NCI-H1417 (cell line): ENCODE results near the gene RFFL.
"Not testable (repeated sequence)": the region's sequence is repeated elsewhere in the genome, so short reads cannot be mapped to it uniquely, and the experiment has no call there.

Experiments used
- DNase-seq, 3 experiments: peaks; one replicate each; lab custom pipeline; 2025; lab: John Stamatoyannopoulos, UW

Gene RFFL

DNA sequence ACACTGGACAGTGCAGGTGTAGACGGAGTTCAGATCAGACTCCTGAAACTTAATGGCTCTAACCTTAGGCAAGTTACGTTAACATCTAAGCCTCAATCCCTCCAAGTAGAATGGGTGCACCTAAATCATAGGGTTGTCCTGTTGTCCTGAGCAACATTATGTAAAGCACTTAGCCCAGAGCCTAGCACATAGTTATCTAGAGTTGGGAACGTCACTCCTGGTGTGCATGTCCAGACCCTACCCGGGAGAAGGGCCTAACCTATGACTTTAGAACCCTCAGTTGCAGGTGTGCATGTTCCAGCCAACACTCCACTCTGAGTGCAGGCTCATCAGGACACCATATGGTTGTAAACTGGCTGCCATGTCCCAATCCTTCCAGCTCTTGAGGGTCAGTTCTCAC is 57.2 kb downstream of the RFFL start:
- DNase-seq, result no peak

DNA sequence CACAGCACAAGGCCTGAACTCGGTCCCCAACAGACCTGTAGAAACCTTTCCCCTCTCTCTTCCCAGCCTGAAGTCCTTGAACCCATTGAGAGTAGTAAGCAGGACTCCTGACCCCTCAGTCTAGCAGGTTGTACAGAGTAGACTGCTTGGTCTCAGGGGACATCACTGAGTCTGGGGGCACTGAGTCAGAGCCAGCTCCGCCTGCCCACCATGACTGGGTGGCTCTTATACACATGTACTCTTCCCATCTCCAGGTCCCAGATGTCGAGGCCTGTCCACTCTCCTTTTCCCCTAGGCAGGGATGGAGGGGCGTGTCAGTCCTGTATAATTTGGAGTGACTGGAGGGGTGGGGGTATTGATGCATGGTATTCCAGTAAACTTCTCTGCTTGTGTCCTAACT is 59.7 kb downstream of the RFFL start:
- DNase-seq, result no peak

DNA sequence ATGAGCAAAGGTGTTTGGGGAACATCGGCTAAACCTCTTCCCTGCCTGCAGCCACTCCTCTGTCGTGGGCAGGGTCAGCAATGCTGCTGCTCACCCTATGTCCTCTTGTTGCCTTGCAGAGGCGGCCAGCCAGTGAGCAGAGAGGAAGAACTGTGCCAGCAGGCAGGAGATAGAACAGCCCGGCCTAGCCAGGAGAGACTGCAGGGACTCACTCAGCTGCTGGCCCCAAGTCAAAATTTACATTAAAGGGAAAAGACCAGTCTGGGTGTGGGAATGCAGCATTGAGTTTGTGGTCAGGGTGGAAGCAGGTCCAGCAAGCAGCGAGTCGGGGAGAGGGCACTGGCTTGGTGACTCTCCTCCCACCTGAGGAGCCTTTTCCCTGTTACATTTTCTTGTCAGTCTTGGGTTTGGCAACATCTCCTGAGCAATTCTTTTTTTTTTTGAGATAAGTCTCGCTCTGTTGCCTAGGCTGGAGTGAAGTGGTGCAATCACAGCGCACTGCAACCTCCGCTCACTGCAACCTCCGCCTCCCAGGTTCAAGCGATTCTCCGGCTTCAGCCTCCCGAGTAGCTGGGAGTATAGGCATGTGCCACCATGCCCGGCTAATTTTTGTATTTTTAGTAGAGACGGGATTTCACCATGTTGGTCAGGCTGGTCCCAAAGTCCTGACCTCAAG is 60.5 kb downstream of the RFFL start:
- no peak for DNase-seq

- DNase-seq, result no peak
Observed at GRCh38 chr17:35001549-35001948, 62.0 kb downstream of the RFFL start.

- DNase-seq, result not testable (repeated sequence)
Observed at GRCh38 chr17:35000965-35001364, 62.5 kb downstream of the RFFL start.

GRCh38 chr17:34999456-34999855 is 64.1 kb downstream of the RFFL start:
- no peak for DNase-seq

- DNase-seq, result peak; percentile 4 to 65 (median 27)
Observed at GRCh38 chr17:34998205-34998604, 65.3 kb downstream of the RFFL start.

GRCh38 chr17:34997355-34997862 is 66.1 kb downstream of the RFFL start:
- no peak for DNase-seq

DNA sequence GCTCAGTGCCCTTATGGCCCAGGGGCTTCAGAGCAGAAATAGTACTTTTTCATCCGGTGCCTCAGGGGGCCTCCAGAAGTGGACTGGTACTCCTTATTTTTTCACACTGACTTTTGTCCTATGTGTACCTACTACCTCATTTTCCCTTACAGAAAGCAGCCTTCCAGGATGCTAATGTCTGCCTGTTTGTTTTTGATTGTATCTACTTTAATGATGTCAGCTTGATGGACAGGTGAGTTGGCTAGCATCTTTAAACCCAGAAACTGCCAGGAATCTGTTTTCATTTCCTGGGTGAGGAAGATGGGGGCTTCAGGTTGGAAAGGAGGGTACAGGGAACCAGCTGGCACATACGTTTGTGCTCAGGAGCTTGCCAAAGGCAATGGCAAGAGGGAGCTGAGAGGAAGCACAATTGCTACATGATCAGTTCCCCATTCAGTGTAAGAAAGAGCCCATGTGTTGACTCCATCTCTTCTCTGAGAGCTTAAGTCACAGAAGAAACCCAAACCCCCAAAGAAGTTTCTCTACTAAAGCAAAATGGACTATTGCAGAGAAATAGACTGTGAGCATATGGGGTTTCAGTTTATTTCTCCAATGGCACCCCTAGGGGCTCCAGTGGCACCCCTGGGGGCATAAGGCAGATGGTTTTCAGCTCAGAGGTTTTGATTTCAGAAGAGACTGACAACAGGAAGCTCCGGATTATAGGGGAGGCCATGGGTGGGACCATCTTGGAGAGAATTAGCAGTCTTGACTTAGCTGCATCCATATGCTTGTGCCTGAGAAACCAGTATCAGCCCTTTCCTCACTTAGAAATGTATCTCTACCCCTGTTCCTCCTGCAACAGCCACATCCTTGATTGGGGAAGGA is 66.9 kb downstream of the RFFL start:
- no peak for DNase-seq

- no peak for DNase-seq
Observed at GRCh38 chr17:34993031-34993430, 70.5 kb downstream of the RFFL start.

DNA sequence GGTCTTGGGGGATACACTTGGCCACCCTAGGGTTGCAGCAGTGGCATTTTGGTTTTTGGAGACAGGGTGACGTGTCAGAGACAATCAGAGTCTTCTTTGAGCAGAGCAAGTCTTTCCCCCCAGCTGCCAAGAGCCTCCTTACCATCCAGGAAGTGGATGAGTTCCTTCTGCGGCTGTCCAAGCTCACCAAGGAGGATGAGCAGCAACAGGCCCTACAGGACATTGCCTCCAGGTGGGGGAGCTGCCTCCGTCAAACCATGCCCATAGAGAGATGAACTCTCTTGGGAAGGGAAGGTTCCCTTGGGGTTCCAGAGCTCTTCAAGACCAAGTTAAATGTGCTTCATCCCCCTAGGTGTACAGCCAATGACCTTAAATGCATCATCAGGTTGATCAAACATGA is 71.9 kb downstream of the RFFL start:
- no peak for DNase-seq

DNA sequence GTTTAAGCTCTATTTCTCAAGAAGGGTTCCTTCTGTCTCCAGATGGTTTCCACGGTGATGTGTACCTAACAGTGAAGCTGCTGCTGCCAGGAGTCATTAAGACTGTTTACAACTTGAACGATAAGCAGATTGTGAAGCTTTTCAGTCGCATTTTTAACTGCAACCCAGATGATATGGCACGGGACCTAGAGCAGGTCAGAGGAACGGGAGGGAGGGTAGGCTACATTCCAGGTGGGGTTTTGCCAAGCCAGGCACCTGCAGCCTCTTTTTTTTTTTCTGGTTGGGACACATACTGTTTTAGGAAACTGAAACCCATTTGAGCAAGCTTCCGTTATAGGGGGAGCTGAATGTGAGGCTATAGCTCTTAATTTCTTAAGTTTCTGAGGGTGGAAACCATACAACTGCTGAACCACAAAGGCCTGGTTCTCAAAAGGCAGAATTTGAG is 72.6 kb downstream of the RFFL start:
- DNase-seq, result no peak

- DNase-seq, result no peak
Observed at GRCh38 chr17:34989473-34989872, 74.0 kb downstream of the RFFL start.

DNA sequence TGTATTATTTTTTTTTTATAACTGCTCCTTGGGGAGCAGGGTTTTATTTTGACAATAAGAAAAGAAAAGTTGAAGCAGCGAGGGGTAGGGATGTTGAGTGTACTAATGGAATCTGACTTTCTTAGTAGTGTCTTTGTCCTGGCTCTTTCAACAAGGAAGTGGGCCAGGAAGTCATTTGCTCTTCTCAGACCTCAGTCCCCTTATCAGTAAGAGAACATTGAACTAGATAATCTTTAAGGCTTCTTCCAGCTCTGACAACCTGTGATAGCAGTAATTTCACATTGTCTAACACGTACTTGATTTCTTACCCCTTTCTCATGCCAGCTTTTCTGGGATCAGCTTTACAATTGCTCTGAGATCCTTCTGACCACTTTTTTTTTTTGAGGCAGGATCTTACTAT is 74.9 kb downstream of the RFFL start:
- DNase-seq, result no peak

DNA sequence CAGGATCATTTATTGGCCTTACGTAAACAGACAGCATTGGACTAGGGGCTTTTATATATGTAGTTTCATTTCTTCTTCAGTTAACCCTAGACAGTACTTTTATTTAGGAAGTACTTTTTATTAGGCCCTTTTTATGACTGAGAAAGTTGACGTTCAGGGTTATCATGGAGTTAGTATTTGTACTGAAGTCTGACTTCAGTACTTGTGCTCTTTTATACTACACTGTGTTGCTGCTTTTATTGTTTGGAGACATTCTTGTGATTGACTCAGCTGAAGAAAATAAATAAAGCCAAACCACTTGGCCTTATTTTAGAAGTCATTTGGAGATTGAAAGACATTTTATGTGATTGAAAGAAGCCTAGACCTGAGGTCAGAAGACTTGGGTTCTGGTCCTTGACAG is 76.3 kb downstream of the RFFL start:
- no peak for DNase-seq

GRCh38 chr17:34981538-34982241 is 81.8 kb downstream of the RFFL start:
- peak; percentile 11 to 72 (median 52) for DNase-seq

DNA sequence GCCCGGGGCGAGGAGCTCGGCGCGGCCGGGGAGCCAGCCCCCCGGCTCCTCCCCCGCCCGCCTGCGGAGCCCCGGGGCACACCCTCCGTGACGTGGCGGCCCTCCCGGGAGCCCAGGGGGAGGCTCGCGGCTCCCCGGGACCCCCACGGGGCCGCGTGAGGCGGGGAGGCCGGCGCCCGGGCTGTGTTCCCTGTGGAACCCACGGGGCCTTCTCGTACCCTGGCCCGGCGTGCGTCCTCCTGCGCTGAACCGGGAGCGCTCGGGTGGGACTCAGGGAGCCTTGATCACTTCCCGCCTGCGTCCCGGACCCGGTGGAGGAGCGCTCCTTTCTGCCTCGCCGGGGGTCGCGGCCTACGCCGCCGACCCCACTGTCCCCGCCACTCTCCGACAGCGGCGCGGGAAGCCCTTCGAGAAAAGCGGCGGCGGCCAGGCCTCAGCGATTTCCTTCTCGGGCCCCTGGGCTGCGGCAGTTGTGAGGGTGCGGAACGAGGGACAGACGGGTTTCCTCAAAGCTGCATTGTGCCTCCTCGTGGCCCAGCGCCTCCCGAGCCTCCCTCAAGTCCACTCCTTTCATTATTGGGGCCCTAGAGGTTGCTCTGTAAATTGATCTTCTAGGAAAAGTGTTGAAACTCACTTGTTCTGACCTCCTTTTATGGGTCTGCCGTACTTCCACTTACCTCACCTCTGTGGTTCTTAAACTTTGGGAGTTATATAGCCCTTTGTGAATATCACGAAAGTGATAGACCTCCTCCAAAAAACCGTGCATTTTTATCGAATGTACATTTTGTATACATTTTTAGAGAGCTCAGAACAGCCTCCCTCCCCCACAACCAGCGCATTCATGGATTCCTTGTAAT is 82.6 kb downstream of the RFFL start:
- DNase-seq, result peak; percentile 80 to 91 (median 83)

GRCh38 chr17:34980353-34980680 is 83.2 kb downstream of the RFFL start, which contains the start of gene LIG3:
LIG3 (plus strand) TSS chr17:34980512; CDS start chr17:34983006, 2,494 bp downstream.
- peak; percentile 92 to 97 (median 92) for DNase-seq

- peak in 2 of 3 experiments; percentile 19 to 64 for DNase-seq
Observed at GRCh38 chr17:34979650-34980352, 83.7 kb downstream of the RFFL start.

DNA sequence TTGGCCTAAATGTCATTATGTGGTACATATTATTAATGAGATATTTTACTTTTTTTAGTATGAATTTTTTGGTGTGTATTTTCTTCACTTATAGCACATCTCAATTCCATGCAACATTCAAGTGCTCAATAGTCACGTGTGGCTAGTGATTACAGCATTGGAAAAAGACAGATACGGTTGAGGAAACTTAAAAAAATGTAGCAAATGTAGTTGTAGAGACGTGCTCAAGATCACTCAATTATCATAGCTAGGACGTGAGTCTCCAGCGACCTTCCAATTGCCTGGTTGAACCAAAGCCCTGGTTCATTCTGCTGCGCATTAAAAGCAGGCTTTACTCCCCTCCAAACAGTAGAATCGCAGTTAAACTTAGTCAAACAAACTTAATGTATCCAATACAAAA is 84.4 kb downstream of the RFFL start:
- DNase-seq, result no peak
